Ishikawa (cell line): ENCODE results near the gene APBB2.

Source experiments
- CEBPB ChIP-seq: IDR thresholded peaks from 2 replicates; pipeline ENCODE4 v1.6.1; 2012
- CREB1 ChIP-seq: IDR thresholded peaks from 2 replicates; pipeline ENCODE4 v1.6.1; 2012; ENCODE audit warnings: low read depth
- EGR1 ChIP-seq: IDR thresholded peaks from 2 replicates; pipeline ENCODE4 v1.6.1; 2012
- EP300 ChIP-seq: IDR thresholded peaks from 2 replicates; pipeline ENCODE4 v1.6.1; 2012; ENCODE audit warnings: borderline replicate concordance
- FOXM1 ChIP-seq: IDR thresholded peaks from 2 replicates; pipeline ENCODE4 v1.6.1; 2012; ENCODE audit warnings: low read depth, borderline replicate concordance
- NFIC ChIP-seq: IDR thresholded peaks from 2 replicates; pipeline ENCODE4 v1.6.1; 2012
- RAD21 ChIP-seq: IDR thresholded peaks from 2 replicates; pipeline ENCODE4 v1.6.1; 2012; ENCODE audit warnings: low read depth
- TAF1 ChIP-seq: IDR thresholded peaks from 2 replicates; pipeline ENCODE4 v1.6.1; 2012; ENCODE audit warnings: low read depth, mild to moderate bottlenecking
- TCF12 ChIP-seq: IDR thresholded peaks from 2 replicates; pipeline ENCODE4 v1.6.1; 2012; ENCODE audit warnings: low read depth
- TEAD4 ChIP-seq: IDR thresholded peaks from 2 replicates; pipeline ENCODE4 v1.6.1; 2012
- YY1 ChIP-seq: IDR thresholded peaks from 2 replicates; pipeline ENCODE4 v1.6.1; 2012; ENCODE audit warnings: low read depth
- ZBTB7A ChIP-seq: IDR thresholded peaks from 2 replicates; pipeline ENCODE4 v1.6.1; 2012; ENCODE audit warnings: low read depth
- TF ChIP-seq, protein P1 (sequence below): IDR thresholded peaks from 2 replicates; pipeline ENCODE4 v1.6.1; 2012; ENCODE audit warnings: low read depth, mild to moderate bottlenecking
- TF ChIP-seq, protein P2 (sequence below): IDR thresholded peaks from 2 replicates; pipeline ENCODE4 v1.6.1; 2012
- TF ChIP-seq, protein P3 (sequence below): IDR thresholded peaks from 2 replicates; pipeline ENCODE4 v1.6.1; 2012

Gene APBB2

DNA sequence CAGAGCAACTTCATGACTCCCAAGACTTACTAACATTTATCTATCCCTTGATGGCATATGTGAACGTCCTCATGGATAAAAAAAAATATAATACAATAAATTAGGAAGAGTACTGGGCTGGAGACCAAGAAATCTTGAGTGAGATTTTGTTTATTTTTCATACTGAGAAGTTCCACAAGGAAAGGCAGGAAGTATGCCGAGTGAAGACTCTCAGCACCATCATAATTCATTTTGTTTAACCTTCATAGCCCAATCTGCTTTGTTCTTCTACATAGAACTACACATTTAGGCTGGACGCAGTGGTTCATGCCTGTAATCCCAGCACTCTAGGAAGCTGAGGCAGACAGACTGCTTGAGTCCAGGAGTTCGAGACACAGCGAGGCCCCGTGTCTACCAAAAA, 266.3 kb downstream of the APBB2 start:
- TF ChIP-seq, protein P1, sequence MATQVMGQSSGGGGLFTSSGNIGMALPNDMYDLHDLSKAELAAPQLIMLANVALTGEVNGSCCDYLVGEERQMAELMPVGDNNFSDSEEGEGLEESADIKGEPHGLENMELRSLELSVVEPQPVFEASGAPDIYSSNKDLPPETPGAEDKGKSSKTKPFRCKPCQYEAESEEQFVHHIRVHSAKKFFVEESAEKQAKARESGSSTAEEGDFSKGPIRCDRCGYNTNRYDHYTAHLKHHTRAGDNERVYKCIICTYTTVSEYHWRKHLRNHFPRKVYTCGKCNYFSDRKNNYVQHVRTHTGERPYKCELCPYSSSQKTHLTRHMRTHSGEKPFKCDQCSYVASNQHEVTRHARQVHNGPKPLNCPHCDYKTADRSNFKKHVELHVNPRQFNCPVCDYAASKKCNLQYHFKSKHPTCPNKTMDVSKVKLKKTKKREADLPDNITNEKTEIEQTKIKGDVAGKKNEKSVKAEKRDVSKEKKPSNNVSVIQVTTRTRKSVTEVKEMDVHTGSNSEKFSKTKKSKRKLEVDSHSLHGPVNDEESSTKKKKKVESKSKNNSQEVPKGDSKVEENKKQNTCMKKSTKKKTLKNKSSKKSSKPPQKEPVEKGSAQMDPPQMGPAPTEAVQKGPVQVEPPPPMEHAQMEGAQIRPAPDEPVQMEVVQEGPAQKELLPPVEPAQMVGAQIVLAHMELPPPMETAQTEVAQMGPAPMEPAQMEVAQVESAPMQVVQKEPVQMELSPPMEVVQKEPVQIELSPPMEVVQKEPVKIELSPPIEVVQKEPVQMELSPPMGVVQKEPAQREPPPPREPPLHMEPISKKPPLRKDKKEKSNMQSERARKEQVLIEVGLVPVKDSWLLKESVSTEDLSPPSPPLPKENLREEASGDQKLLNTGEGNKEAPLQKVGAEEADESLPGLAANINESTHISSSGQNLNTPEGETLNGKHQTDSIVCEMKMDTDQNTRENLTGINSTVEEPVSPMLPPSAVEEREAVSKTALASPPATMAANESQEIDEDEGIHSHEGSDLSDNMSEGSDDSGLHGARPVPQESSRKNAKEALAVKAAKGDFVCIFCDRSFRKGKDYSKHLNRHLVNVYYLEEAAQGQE, result no peak
- no peak for TF ChIP-seq EGR1
- TF ChIP-seq, protein P2, sequence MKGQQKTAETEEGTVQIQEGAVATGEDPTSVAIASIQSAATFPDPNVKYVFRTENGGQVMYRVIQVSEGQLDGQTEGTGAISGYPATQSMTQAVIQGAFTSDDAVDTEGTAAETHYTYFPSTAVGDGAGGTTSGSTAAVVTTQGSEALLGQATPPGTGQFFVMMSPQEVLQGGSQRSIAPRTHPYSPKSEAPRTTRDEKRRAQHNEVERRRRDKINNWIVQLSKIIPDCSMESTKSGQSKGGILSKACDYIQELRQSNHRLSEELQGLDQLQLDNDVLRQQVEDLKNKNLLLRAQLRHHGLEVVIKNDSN, result no peak
- no peak for TF ChIP-seq FOXM1
- no peak for TF ChIP-seq CREB1
- TF ChIP-seq TAF1, result no peak
- no peak for TF ChIP-seq ZBTB7A
- TF ChIP-seq CEBPB, result no peak
- TF ChIP-seq EP300, result no peak

DNA sequence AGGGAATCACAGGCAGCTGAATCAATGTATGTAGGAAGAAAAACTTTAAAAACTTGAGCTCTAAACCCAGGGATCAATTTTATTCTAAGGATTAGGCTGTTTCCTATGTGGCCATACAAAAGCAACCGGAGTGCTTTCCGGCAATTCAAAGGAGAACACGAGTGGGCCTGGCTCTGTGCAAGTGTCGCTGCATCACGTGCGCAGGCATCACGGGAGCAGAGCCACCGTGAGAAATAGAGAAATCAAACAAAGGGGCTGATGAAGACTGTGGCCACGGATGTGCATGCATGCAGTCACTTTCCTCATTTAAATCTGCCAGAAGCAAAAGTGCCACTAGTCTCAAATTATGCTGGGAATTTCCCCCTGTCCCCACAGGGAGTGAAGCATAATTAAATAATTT, 267.7 kb downstream of the APBB2 start:
- TF ChIP-seq, protein P1, result no peak
- TF ChIP-seq, protein P2, result no peak
- TF ChIP-seq RAD21, result no peak
- TF ChIP-seq CEBPB, result no peak
- no peak for TF ChIP-seq FOXM1
- TF ChIP-seq EP300, result no peak
- TF ChIP-seq, protein P3, sequence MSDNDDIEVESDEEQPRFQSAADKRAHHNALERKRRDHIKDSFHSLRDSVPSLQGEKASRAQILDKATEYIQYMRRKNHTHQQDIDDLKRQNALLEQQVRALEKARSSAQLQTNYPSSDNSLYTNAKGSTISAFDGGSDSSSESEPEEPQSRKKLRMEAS, result no peak
- TF ChIP-seq YY1, result no peak
- TF ChIP-seq TAF1, result no peak
- TF ChIP-seq ZBTB7A, result no peak

DNA sequence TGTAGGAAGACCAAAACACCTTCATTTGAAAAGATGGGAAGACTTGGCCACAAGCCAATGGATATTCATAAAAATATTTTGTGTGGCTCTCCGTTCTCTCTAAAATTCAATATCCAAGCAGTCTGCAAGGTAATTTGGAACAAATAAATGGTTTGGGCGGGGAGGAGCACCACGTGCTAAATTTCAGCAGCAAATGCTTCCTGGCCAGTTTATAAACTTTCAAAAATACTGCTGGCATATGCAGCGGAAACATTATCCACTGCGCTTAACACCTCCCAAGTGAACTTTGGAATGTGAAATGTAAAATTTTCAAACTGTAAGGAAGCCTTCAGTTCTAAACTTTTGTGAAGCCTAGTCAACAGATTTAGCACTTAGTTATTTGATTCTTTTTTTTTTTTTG, 273.6 kb downstream of the APBB2 start:
- TF ChIP-seq YY1, result no peak
- no peak for TF ChIP-seq RAD21
- TF ChIP-seq, protein P1, result no peak
- TF ChIP-seq EGR1, result no peak
- TF ChIP-seq TAF1, result no peak
- TF ChIP-seq CEBPB, result no peak
- no peak for TF ChIP-seq FOXM1
- TF ChIP-seq TEAD4, result no peak
- no peak for TF ChIP-seq ZBTB7A
- TF ChIP-seq, protein P3, result no peak
- no peak for TF ChIP-seq TCF12
- TF ChIP-seq NFIC, result no peak; the same call in 1 of the 2 replicates
- no peak for TF ChIP-seq CREB1
- TF ChIP-seq, protein P2, result no peak
- no peak for TF ChIP-seq EP300

DNA sequence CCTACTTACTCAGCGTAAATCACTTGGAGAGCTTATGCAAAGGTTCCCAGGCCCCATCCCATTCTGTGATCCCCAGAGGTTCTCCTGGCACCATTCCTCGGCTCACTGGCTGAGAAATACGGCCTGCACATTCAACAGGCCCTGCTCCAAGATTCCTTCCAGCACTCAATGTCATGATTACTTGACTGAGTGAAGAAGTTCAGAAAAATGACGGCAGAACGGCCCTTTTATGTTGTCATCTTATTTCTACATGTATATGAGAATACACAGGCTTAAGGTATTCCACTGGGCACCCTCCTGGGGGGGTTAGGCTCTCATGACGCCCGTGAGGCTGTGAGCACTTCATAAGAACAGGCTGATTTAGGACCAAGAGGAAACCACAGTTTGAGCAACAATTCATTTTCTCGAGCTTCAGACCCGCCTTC, 274.0 kb downstream of the APBB2 start:
- TF ChIP-seq CEBPB (no peak), ZBTB7A (no peak)

DNA sequence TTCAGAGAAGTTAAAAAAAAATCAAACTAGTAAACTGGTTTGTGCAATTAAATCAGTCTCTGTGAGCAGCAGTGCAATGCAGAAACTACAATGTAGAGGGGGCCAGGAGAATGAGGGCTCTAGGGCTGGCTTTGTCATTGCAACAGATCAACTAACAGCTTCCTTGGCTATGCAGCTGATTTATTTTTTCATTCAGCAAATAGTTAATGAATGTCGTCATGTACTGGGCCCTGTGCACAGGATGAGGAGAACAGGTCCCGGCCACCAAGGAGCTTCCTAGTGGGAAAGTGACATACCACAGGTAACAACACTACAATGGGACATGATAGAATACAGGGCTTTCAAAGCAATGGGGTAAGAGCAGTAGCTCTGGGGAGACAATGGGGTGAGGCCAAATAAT, 274.5 kb downstream of the APBB2 start:
- TF ChIP-seq CREB1 (no peak), NFIC (no peak), CEBPB (no peak)

DNA sequence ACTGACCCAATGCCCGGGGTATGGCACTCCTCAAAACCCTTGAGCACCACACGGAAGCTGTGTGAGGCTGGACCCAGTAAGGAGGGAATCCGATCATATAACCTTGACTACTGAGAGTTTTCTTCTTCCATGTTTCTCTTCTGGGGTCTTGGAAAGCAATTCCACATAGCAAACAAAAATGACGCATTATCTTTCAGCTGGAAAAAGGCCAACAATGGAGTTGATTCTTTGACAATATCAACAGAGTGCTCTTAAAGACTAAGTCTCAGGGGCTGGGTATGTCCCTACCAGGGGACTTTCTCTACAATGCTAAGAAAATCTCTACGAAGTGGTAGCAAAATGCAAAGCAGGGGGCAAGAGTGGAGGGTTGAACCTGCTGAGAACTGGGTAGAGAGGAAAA, 276.0 kb downstream of the APBB2 start:
- TF ChIP-seq NFIC (no peak), FOXM1 (no peak), ZBTB7A (no peak), EGR1 (no peak), TEAD4 (no peak), TAF1 (no peak), YY1 (no peak), EP300 (no peak), RAD21 (no peak), CEBPB (no peak)
- TF ChIP-seq, protein P1, result no peak
- TF ChIP-seq, protein P2, result no peak
- TF ChIP-seq, protein P3, result no peak
